GM18499 (cell line): Measurements from ENCODE around the gene OBSCN.

Experiments used
- ATAC-seq: cut with Tn5 transposase; IDR thresholded peaks from one replicate; pipeline ENCODE4 v1.9.1; 2021; ENCODE audit warnings: moderate number of reproducible peaks; ENCODE audit not compliant: insufficient read depth, unreplicated experiment

OBSCN gene

DNA sequence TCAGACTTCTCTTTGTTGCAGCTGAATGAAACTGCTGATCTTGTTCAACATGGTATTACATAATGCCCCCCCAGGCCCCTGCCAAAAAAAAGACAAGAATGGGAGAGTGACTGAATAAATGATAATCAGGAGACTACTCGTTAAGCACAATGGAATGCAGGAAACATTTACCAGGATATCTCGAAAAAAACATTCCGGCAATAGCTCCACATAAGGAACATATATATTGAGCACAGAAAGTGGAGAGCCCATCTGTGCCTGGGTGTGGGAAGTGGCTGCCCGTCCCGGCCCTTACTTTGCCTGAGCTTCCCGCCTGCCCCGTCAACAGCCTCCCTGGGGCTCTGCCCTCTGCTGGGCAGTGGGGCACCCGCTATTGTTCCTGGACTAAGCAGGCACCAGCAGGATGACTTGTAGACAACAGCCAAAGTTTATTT lies 185.4 kb downstream of the OBSCN start:
- no peak for ATAC-seq

DNA sequence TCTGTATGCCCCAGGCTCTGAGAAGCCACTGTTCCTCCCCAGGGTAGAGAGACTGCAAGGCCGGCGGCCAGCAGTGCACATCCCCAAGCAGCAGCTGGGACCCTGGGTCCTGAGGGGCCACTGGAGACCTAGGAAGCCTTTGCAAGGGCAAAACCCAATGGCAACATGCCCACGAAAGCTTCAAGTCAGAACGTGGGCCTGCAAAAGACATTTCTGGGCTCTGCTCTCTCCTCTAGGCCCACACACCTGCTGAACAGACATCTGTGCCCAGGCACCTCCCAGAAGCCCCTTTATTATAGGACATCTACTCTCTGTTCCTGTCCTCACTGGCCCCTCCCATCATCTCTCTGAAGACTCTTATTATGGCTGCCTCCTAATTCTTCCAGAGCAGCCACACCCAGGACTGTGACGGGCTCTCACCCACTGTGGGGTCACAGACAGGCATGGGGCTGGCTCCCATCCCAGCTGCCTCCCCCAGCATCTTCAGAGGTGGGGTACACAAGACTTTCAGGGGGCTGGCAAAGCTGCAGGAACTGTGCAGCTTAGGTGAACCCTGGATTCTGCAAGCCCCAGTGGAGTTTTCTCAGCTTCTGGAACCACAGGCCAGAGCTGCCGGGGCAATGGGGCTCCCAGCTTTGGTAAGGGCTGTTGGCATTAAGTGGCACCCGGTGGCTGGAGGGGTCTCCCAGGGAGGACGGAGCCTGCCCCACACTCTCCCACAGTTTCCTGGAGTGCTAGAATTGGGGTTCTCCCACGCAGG lies 186.1 kb downstream of the OBSCN start:
- ATAC-seq = no peak

DNA sequence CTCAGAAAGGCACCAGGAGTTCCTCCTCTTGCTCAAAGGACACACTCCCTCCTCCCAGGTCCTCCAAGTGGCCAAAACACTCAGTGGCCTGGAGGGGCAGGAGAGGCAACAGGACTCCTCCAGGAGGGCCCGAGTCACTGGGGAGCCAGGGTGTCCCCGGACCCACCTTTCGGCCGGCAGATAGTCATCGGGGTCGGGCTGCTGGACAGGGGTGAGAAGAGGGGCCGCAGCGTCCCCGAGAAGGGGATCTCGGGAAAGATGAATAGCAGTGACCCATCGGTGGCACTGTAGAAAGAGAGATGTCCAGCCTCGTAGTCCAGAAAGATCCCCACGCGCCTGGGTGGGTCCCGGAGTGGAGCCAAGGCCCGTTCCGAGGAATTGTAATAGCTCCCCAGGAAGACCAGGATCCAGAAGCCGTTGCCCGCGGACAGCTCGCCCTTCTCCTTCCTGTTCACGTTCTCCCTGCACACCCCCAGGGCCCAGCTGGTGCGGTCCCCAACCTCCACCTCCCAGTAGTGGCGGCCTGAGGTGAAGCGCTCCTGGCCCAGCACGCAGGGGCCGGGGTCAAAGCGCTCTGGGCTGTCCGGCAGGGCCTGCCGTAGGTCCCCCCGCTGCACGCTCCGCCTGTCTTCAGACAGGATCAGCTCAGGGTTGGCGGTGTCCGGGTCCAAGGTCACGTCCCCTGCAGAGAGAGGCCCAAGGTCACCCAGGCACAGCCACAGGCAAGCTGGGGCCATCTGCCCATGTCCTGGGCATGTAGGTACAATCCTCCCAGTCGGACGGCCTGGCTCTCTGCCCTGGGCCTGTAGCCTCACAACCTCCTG lies 186.9 kb downstream of the OBSCN start:
- ATAC-seq = no peak

DNA sequence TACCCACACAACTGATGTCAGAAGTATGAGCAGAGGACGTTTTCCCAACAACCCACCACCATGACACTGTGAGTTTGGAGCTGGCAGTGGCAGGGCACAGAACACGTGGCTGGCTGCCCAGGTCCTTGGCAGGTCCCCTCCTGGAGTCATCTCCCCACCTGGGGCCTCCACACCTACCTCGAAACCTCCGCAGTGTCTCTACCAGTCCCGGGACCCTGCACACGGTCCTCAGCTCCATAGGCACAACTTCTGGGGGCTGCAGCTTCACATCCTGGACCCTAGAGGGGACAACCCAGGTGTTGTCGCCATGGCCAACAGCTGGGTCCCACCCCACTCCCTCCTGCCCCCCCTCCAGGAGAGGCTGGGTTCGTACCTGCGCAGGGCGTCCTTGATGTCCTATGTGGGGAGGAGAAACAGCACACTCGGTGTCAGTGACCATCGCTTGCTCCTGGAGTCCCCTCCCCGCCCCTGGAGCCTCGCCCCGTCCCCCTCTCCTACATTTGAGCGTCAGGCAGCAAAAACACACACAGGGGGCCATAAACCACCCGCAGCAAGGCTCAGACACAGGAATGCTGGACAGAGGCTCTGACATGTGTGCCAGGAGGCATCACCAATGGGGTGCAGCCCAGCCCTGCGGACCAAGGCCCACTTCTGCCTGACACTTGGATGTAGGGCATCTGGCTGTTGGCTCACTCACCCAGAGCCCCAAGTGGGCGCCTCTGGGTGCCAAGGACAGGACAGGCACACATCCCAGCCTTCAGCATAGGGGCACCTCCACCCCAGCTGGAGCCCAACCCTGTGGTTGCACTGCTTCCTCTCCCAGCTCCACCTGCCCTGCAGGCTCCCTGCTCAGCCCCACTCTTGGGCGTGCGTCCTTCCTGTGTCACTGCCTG lies 189.2 kb downstream of the OBSCN start:
- ATAC-seq = no peak

DNA sequence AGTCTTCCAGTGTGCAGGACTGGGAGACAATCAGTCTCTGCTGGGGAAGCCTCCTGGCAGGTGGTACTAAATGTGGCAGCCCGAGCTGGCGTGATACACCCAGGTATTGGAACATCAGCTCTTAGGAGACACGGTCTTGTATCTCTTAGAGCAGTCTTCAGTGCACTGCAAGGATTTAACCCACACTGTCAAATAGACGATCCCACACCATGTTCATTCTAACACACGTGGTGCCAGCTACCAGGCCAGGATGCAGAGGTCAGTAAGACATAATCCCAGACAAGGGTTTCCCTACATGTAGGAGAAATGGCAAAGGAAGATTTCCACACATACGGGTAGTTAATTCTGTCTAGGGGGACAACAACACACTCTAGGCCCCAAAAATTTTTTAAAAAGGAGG lies 190.1 kb downstream of the OBSCN start:
- no peak for ATAC-seq

DNA sequence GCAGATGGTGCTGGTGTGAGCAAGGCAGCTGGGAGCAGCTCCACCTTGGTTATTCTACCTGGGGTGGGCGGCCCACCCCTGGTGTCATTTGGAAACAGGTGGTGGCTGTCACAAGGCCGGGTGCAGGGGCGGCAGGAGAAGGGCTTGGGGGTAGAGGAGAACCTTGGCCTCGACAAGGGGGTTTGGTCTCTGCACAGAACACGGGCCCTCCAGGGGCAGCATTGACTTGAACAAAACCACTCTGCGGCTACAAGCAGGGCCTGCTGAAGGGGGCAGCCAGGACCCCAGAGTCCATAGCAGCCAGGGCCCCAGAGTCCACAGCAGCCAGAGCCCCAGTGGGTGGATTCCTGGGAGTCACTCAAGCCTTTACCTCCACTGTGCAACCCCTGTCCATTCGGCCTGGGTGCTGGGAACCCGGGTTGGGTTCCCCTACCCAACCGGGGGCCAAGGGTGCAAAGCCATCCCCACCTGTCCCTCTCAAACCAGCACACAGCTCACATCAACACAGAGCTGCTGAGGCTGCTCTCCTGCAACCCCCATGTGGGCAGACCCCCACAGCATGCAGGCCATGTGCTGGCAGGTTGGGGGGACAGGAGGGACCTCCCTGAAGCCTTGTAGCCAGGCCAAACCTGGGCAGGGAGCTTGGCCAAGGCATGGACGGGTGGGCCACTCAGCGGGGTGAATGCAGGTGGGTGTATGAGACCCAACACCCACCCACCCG lies 191.1 kb downstream of the OBSCN start:
- ATAC-seq = no peak

DNA sequence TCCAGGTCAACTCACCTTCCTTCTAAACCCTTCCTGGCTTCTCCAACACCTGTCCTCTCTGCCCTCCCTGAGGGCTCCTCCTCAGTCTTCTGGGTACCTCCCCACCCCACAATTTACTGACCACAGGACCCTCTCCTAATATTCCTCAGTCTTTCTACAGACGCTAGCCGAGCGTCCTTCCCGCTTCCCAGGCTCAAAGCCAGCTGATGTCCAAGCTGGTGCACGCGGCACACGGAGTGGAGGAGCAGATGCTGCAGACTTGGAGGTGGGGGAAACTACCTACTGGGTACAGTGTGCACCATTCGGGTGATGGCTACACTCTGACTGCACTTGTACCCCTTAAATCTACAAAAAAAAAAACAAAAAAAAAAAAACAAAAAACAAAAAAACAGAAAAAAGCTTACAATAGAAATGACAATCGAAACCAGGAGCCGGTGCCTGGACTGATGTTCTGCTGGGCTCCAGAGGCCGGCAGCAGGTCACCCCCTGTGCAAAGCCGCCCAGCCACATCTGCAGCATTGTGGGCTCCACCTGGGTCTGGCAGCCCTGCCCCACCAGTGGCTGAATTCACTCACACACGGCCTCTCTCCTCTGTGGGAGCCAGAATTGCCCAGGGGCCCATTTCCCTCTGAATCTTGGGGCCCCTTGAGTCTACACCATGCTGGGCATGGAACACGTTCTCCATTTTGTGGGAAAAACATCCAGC lies 191.8 kb downstream of the OBSCN start:
- ATAC-seq = no peak

DNA sequence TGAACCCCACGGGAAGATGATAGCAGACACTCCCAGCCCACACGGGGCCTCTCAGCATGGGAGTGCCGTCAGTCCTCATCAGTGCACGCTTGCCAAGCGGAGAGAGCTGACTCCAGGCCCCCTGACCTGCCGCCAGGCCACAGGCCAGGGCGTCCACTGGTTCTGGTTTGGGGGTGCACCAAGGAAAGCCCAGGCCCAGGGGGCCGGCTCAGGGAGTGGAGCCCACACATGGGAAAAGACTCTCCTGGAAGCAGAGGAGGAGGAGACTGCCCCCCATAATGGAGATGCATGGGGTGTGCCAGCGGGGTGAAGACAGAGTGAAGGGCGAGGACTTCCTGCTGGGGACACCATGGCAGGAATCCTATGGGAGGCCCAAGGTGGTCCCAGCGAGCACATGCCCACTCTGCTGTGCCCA lies 192.4 kb downstream of the OBSCN start:
- no peak for ATAC-seq

DNA sequence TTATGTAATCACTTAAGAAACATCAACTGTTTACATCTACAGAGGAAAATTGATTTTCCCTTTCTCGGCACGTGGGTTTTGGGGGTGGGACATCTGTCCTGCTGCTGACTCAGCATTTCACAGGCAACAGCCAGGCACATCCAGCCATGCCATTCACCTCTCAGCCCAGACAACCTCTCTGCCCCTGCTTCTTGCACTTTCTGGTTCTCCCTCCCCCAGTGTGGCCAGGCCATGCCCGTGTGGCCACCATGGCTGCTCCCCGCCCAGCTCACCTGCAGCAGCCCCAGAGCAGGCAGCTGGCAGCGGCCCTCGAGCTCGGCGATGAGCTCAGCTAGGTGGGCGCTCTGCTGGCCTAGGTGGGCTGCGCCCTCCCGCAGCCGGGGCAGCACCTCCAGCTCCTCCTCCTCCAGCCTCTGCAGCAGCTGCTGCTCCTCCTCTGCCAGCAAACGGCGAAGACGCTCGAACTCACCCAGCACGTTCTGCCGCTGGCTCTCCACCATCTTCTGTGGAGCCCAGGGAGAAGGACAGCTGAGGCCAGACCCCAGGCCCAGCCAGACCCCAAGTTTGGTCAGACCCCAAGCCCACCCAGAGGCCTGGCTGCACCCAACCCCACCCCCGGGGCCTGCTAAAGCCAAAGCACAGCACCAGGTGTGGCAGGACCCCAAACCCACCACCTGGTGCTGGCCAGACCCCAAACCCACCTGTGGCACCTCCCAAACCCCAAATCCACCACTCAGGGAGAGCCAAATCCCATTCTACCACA lies 193.0 kb downstream of the OBSCN start:
- ATAC-seq = no peak

DNA sequence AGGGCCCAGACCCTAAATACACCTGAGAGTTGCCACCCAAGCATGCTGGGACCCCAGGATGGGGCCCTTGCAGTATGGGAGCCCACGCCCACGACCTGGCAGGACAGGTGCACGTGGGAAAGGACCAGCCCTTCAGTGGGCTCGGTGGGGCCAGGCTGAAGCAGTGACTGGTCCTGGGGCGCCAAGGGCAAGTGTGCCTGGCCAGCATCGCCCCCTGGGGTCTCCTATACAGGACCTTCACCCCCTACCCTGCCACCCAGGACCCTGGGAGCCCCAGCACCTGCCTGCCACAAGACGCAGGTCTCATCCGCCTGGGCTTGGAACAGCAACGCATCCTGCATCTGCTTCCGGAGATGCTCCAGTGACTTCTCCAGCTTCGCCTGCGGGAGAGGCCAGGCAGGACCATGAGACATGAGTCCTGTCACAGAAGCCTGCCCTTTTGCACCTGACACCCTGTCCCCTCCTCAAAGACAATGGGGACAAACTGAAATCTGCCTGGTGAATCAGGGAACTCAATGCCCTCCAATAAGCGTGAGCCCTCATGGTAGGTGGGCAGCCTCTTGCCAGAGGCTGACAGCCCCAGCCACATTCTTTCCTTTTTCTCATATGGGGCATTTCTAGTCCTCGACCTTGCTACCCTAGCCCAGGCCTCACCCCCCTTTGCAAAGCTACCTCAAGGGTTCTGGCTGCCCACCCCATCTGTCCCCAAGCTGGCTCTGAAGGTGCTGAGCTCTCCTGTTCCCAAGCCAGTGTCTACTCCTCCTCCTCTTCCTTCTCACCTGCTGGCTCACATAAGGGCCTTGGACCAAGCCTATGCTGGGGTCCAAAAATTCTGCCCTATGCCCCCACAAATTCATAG lies 194.2 kb downstream of the OBSCN start:
- no peak for ATAC-seq

DNA sequence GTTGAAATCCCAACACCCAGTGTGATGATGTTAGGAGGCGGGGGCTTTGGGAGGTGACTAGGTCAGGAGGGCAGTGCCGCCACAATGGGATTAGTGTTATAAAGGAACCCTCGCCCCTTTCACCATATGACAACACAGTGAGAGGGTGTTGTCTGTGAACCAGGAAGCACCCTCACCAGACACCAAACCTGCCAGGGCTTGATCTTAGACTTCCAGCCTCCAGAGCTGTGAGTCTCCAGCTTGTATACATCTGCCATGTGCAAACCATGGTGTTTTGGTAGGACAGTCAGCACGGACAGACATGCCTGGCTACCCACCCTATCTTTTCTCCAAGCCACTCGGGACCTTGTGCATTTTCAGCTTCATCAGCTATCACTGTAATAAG lies 194.8 kb downstream of the OBSCN start:
- ATAC-seq = no peak

DNA sequence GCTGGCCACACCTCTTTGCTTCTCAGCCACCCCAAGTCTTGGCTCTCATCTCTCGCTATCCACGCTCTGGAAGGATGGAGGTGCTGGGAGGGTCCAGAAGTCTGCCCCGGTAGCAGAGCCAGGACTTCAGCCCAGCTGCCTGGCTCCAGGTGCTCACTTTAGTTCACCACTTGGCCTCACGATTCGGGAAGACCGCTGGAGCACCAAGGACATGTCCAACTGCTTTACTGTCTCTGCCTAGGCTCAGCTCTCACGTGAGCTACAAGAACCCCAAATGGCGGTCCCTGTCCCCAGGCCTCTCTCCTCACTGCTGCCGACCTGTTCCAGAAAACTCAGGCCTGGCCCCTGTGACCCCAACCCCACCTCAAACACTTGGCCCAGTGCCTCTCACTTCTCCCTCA lies 195.4 kb downstream of the OBSCN start:
- no peak for ATAC-seq

DNA sequence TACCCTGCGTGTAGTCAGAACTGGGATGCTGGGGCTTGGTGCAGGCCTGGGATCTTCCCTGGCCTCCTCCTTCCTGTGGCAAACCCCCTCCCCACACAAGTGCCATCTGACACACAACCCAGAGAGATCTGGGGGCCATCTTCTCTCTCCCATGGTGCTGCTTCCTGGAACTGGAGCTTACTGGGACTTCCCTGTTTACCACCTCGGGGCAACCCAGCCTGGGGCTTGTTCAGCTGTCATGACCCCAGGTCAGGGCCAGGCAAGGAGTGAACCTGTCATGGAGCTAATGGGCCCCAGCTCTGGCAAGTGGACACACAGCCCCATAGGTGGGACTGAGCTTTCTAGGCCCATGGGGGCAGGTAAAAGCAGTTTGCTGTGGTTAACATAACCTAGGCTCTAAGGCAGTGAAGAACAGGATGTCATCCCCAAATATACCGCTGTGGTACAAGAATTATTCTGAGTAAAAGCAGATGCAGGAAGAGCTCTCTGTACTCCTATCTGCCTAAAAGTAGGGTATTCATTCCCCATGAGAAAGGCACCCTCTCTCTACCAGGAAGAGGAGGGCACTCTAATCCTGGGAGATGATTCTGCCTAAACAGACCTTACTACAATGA lies 196.4 kb downstream of the OBSCN start:
- ATAC-seq = no peak

DNA sequence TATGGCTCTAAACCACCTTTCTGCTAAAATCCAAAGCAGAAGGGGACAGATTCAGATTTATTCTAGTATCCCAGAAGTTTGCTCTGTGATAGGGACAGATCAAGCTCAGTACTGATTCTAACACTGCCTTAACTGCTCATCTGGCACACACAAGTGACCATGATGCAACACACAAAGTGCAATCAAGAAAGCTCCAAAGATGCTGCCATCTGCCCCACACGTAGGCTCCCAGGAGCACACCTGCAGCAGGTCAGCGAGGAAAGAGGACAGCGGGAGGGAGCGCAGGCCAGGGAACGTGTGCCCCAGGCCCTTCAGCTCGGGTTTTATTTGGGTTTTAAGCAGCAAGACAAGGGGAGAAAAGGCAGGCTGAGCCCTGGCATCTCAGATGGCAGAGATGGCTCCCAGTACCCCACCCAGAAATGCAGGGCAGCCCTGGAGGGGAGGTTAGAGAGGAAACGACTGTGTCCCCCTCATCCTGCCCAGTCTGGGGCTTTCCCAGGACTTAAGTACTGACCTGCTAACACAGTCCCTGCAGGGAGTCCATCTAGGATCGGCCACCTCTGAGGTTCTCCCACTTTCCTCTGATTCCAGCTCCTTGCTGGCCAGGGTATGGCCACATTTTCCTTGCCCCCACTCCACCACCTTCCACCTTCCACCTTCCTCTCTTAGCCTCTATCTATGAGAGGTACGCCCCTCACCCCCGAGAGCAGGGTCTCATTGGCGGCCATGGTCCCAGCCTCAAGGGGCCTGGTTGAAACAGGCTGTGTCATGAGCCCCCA lies 197.5 kb downstream of the OBSCN start:
- ATAC-seq = no peak

DNA sequence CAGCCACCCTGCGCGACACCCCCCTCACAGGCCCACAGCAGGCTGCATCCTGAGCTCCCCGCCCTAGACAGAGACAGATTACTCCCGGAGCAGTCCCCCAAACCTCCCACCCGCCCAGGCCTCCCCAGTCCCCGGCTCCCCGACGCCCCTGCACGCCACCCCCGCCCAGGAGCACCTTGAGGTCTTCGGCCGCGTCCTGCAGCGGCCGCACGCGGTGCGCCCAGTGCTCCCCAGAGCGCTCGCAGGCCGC lies 198.1 kb downstream of the OBSCN start:
- no peak for ATAC-seq

DNA sequence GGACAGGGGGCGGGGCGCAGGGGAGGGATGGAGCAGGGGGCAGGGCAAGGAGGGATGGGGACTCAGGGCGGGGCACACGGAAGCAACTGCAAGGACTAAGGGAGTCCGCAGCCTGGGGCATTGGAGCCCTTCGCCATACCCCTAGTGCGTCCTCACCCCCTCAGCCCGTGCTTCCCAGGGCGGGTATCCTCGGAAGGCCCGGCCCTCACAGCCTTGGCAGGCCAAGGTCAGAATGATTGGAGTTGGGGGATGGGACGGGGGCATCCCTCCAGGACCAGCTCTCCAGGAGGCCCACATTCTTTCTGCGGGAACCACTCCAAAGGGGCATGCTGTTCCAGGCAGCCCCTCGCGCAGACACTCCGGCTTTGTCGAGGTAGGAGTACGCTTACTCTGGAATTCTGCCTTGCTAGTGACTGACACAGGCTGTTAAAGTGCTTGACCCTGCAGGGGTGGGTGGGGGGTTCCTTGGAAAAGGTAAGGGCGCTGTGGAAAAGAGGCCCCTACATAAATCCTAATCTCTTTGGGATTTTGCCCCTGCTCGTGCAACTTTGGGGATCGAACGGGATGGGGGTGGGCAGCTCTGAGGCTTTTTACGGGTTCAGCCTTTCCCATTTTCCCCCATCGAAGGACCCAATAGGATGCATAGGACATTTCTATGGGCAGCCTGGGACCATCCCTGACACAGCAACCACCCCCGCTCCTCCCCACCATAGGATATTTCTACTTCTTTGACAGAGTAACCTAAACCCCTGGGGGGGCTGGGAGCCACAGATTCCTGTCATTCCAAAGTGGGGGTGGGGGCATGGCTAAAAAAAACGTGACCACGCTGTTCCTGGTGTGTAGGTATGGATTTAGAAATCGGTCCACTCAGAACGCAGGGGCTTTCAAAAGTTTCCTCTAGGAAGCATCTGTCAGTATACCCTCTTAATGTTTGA lies 199.5 kb downstream of the OBSCN start:
- no peak for ATAC-seq
